Measurements from ENCODE around the gene RUNDC3A.

Gene RUNDC3A

DNA sequence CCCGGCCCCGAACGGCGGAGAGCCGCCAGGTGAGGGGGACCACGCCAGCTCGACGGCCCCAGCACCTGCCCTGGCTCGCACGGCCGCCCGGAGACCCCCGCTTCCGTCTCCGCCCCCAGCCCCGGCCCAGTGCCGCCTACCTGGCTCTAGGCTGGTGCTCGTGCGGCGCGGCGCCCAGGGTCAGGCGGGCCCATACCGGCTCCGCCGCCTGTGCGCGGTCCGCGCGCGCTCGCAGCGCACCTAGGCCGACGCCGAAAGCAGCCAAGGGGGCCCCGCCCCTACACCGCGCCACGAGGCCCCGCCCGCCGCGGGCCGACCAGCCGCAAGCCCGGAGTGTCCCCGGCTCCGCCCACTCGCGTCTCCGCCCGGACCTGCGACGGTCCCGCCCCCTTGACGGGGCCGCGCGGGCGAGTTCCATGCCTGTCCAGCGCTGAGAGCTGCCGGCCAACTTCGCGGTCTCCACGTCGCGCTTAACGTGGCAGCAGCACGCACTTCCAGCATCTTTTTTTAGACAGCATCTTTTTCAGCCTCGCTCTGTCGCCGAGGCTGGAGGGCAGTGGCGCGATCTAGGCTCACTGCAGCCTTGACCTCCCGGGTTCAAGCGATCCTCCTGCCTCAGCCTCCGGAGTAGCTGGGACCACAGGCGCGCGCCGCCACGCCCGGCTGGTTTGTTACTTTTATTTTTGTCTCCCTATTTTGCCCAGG, 16.3 kb downstream of the RUNDC3A start, which contains the start of gene SLC25A39 (continued):
- no peak for TF ChIP-seq ZNF623 (tag by site-specific recombination; IDR thresholded peaks at IDR 0.05)
- no peak; the same call in 1 of the 2 replicates for TF ChIP-seq ZNF600 (tag by site-specific recombination; IDR thresholded peaks at IDR 0.05)
- TF ChIP-seq, protein P1, sequence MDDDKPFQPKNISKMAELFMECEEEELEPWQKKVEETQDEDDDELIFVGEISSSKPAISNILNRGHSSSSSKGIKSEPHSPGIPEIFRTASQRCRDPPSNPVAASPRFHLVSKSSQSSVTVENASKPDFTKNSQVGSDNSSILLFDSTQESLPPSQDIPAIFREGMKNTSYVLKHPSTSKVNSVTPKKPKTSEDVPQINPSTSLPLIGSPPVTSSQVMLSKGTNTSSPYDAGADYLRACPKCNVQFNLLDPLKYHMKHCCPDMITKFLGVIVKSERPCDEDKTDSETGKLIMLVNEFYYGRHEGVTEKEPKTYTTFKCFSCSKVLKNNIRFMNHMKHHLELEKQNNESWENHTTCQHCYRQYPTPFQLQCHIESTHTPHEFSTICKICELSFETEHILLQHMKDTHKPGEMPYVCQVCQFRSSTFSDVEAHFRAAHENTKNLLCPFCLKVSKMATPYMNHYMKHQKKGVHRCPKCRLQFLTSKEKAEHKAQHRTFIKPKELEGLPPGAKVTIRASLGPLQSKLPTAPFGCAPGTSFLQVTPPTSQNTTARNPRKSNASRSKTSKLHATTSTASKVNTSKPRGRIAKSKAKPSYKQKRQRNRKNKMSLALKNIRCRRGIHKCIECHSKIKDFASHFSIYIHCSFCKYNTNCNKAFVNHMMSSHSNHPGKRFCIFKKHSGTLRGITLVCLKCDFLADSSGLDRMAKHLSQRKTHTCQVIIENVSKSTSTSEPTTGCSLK (tag by site-specific recombination; IDR thresholded peaks at IDR 0.05) = no peak
- no peak for TF ChIP-seq ZNF423 (tag by site-specific recombination; IDR thresholded peaks at IDR 0.05)
- no peak for TF ChIP-seq MYNN (tag by site-specific recombination; IDR thresholded peaks at IDR 0.05; ENCODE audit: borderline replicate concordance)
- TF ChIP-seq, protein P2, sequence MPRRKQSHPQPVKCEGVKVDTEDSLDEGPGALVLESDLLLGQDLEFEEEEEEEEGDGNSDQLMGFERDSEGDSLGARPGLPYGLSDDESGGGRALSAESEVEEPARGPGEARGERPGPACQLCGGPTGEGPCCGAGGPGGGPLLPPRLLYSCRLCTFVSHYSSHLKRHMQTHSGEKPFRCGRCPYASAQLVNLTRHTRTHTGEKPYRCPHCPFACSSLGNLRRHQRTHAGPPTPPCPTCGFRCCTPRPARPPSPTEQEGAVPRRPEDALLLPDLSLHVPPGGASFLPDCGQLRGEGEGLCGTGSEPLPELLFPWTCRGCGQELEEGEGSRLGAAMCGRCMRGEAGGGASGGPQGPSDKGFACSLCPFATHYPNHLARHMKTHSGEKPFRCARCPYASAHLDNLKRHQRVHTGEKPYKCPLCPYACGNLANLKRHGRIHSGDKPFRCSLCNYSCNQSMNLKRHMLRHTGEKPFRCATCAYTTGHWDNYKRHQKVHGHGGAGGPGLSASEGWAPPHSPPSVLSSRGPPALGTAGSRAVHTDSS (tag by site-specific recombination; IDR thresholded peaks at IDR 0.05) = peak; percentile 41; the same call in 1 of the 2 replicates
- no peak for TF ChIP-seq ZNF426 (tag by site-specific recombination; IDR thresholded peaks at IDR 0.05)
- no peak for TF ChIP-seq ZNF2 (tag by site-specific recombination; IDR thresholded peaks at IDR 0.05)
- TF ChIP-seq, protein P3, sequence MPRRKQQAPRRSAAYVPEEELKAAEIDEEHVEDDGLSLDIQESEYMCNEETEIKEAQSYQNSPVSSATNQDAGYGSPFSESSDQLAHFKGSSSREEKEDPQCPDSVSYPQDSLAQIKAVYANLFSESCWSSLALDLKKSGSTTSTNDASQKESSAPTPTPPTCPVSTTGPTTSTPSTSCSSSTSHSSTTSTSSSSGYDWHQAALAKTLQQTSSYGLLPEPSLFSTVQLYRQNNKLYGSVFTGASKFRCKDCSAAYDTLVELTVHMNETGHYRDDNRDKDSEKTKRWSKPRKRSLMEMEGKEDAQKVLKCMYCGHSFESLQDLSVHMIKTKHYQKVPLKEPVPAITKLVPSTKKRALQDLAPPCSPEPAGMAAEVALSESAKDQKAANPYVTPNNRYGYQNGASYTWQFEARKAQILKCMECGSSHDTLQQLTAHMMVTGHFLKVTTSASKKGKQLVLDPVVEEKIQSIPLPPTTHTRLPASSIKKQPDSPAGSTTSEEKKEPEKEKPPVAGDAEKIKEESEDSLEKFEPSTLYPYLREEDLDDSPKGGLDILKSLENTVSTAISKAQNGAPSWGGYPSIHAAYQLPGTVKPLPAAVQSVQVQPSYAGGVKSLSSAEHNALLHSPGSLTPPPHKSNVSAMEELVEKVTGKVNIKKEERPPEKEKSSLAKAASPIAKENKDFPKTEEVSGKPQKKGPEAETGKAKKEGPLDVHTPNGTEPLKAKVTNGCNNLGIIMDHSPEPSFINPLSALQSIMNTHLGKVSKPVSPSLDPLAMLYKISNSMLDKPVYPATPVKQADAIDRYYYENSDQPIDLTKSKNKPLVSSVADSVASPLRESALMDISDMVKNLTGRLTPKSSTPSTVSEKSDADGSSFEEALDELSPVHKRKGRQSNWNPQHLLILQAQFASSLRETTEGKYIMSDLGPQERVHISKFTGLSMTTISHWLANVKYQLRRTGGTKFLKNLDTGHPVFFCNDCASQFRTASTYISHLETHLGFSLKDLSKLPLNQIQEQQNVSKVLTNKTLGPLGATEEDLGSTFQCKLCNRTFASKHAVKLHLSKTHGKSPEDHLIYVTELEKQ (tag by site-specific recombination; IDR thresholded peaks at IDR 0.05; ENCODE audit: borderline replicate concordance) = no peak
- no peak for TF ChIP-seq ZSCAN23 (tag by site-specific recombination; IDR thresholded peaks at IDR 0.05)
- TF ChIP-seq ZNF132 (tag by site-specific recombination; IDR thresholded peaks at IDR 0.05; ENCODE audit: borderline replicate concordance) = no peak
- TF ChIP-seq, protein P4, sequence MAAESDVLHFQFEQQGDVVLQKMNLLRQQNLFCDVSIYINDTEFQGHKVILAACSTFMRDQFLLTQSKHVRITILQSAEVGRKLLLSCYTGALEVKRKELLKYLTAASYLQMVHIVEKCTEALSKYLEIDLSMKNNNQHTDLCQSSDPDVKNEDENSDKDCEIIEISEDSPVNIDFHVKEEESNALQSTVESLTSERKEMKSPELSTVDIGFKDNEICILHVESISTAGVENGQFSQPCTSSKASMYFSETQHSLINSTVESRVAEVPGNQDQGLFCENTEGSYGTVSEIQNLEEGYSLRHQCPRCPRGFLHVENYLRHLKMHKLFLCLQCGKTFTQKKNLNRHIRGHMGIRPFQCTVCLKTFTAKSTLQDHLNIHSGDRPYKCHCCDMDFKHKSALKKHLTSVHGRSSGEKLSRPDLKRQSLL (tag by site-specific recombination; IDR thresholded peaks at IDR 0.05) = peak; percentile 46; the same call in 1 of the 2 replicates
- TF ChIP-seq ZNF10 (tag by site-specific recombination; IDR thresholded peaks at IDR 0.05) = no peak
- TF ChIP-seq ZNF514 (tag by site-specific recombination; IDR thresholded peaks at IDR 0.05) = no peak
- TF ChIP-seq ZFHX2 (tag by site-specific recombination; conservative IDR thresholded peaks at IDR 0.05) = peak; percentile 69
- no peak for TF ChIP-seq ZNF416 (tag by site-specific recombination; IDR thresholded peaks at IDR 0.05)
- TF ChIP-seq ZNF701 (tag by site-specific recombination; IDR thresholded peaks at IDR 0.05) = no peak
- no peak for TF ChIP-seq ZIC2 (tag by site-specific recombination; IDR thresholded peaks at IDR 0.05)
- TF ChIP-seq, protein P5, sequence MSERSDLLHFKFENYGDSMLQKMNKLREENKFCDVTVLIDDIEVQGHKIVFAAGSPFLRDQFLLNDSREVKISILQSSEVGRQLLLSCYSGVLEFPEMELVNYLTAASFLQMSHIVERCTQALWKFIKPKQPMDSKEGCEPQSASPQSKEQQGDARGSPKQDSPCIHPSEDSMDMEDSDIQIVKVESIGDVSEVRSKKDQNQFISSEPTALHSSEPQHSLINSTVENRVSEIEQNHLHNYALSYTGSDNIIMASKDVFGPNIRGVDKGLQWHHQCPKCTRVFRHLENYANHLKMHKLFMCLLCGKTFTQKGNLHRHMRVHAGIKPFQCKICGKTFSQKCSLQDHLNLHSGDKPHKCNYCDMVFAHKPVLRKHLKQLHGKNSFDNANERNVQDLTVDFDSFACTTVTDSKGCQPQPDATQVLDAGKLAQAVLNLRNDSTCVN (tag by site-specific recombination; optimal IDR thresholded peaks at IDR 0.05) = peak; percentile 73
- TF ChIP-seq, protein P6, sequence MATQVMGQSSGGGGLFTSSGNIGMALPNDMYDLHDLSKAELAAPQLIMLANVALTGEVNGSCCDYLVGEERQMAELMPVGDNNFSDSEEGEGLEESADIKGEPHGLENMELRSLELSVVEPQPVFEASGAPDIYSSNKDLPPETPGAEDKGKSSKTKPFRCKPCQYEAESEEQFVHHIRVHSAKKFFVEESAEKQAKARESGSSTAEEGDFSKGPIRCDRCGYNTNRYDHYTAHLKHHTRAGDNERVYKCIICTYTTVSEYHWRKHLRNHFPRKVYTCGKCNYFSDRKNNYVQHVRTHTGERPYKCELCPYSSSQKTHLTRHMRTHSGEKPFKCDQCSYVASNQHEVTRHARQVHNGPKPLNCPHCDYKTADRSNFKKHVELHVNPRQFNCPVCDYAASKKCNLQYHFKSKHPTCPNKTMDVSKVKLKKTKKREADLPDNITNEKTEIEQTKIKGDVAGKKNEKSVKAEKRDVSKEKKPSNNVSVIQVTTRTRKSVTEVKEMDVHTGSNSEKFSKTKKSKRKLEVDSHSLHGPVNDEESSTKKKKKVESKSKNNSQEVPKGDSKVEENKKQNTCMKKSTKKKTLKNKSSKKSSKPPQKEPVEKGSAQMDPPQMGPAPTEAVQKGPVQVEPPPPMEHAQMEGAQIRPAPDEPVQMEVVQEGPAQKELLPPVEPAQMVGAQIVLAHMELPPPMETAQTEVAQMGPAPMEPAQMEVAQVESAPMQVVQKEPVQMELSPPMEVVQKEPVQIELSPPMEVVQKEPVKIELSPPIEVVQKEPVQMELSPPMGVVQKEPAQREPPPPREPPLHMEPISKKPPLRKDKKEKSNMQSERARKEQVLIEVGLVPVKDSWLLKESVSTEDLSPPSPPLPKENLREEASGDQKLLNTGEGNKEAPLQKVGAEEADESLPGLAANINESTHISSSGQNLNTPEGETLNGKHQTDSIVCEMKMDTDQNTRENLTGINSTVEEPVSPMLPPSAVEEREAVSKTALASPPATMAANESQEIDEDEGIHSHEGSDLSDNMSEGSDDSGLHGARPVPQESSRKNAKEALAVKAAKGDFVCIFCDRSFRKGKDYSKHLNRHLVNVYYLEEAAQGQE (tag by site-specific recombination; IDR thresholded peaks at IDR 0.05) = no peak
- no peak for TF ChIP-seq PRDM1 (tag by site-specific recombination; IDR thresholded peaks at IDR 0.05)
- TF ChIP-seq ZNF629 (tag by site-specific recombination; IDR thresholded peaks at IDR 0.05) = 0 out of 2 replicates have a peak, but pooled peaks have one; percentile 3
- TF ChIP-seq ZFP41 (tag by site-specific recombination; IDR thresholded peaks at IDR 0.05; ENCODE audit: borderline replicate concordance) = no peak
- 0 out of 2 replicates have a peak, but pooled peaks have one; percentile 28 for TF ChIP-seq ZFP69B (tag by site-specific recombination; IDR thresholded peaks at IDR 0.05)
